Stimulated activated naive CD8-positive, alpha-beta T cell treated with anti-CD3 and anti-CD28 coated beads, Interleukin-15, amount 100 ng/mL, for 72 hours (primary cell): Measurements from ENCODE around the gene RAB33B.
"Not testable (repeated sequence)": the region's sequence is repeated elsewhere in the genome, so short reads cannot be mapped to it uniquely, and the experiment has no call there.

ENCODE experiments used
- ATAC-seq: fragments of 150-1000 bp; cut with Tn5 transposase; 2 replicates; pipeline ENCODE4 v1.10.0; 2021; ENCODE audit warnings: mild to moderate bottlenecking, moderate library complexity
- DNase-seq, 2 donors: peaks; one replicate each; pipeline ENCODE4 v3.0.0; 2021 to 2022
- H3K27ac Mint-ChIP-seq, 2 donors: one replicate each; pipeline ENCODE4 v1.8.0; 2022; ENCODE audit warnings: mild to moderate bottlenecking in 2 of 2, mixed read lengths in 2 of 2, moderate library complexity in 2 of 2
- H3K27me3 Mint-ChIP-seq: one replicate; pipeline ENCODE4 v1.8.0; 2022; ENCODE audit warnings: mixed read lengths
- H3K4me1 Mint-ChIP-seq: one replicate; pipeline ENCODE4 v1.8.0; 2022; ENCODE audit warnings: mild to moderate bottlenecking, mixed read lengths
- H3K4me3 Mint-ChIP-seq, 2 donors: one replicate each; pipeline ENCODE4 v1.8.0; 2022; ENCODE audit warnings: mild to moderate bottlenecking in 2 of 2, mixed read lengths in 2 of 2, moderate library complexity in 1 of 2
- H3K9me3 Mint-ChIP-seq, 2 donors: one replicate each; pipeline ENCODE4 v1.8.0; 2022; ENCODE audit warnings: mixed read lengths in 2 of 2

The RAB33B gene

GRCh38 chr4:139454111-139455045, at the start of gene RAB33B:
Gene RAB33B (plus strand): TSS chr4:139454121. CDS start chr4:139454196, 75 bp downstream.
- Mint-ChIP-seq H3K9me3 (no peaks in the 10 kb centered on the region), H3K27ac (peak within 1 kb of the TSS; percentile 98 to 99), H3K4me3 (peak within 1 kb of the TSS; percentile 91 to 97), H3K27me3 (no peaks in the 10 kb centered on the region), H3K4me1 (peaks cover 59% of the 10 kb centered on the region)
- peak; percentile 14 for ATAC-seq
- DNase-seq = no peak

GRCh38 chr4:139410312-139410711, 43.6 kb upstream of the RAB33B start:
- DNase-seq = no peak
- Mint-ChIP-seq H3K9me3 (peaks cover 4 to 13% of the 10 kb centered on the region in 2 donors), H3K27me3 (no peaks in the 10 kb centered on the region), H3K4me1 (no peaks in the 10 kb centered on the region), H3K4me3 (no peak overlapping the region), H3K27ac (peak overlapping the region in 1 of 2 donors; percentile 2)
- no peak for ATAC-seq

GRCh38 chr4:139414671-139415210, 39.2 kb upstream of the RAB33B start:
- DNase-seq, ATAC-seq, H3K4me3 Mint-ChIP-seq, H3K27me3 Mint-ChIP-seq, H3K27ac Mint-ChIP-seq: not testable (repeated sequence)
- Mint-ChIP-seq H3K4me1 (peaks cover 15% of the 10 kb centered on the region), H3K9me3 (peaks cover 4 to 14% of the 10 kb centered on the region in 2 donors)

GRCh38 chr4:139416073-139416673, 37.7 kb upstream of the RAB33B start:
- ATAC-seq (no peak), DNase-seq (no peak)
- Mint-ChIP-seq H3K27ac (no peak overlapping the region), H3K9me3 (peaks cover 10 to 14% of the 10 kb centered on the region in 2 donors), H3K4me1 (peaks cover 18% of the 10 kb centered on the region), H3K27me3 (no peaks in the 10 kb centered on the region), H3K4me3 (no peak overlapping the region)

- Mint-ChIP-seq H3K9me3 (peaks cover 13 to 17% of the 10 kb centered on the region in 2 donors), H3K27ac (peak overlapping the region; percentile 82 to 87), H3K27me3 (no peaks in the 10 kb centered on the region), H3K4me3 (peak overlapping the region in 1 of 2 donors; percentile 62), H3K4me1 (peaks cover 18% of the 10 kb centered on the region)
- ATAC-seq = peak; percentile 97
- peak in 1 of 2 donors; percentile 70 for DNase-seq
Measured at GRCh38 chr4:139419388-139419914, 34.5 kb upstream of the RAB33B start.

GRCh38 chr4:139420652-139421051, 33.3 kb upstream of the RAB33B start:
- DNase-seq (no peak), ATAC-seq (no peak)
- Mint-ChIP-seq H3K27ac (no peak overlapping the region), H3K27me3 (no peaks in the 10 kb centered on the region), H3K4me1 (peaks cover 18% of the 10 kb centered on the region), H3K9me3 (peaks cover 5 to 17% of the 10 kb centered on the region in 2 donors), H3K4me3 (no peak overlapping the region)

GRCh38 chr4:139436122-139436521, 17.8 kb upstream of the RAB33B start:
- H3K9me3 Mint-ChIP-seq = peaks cover 23 to 57% of the 10 kb centered on the region in 2 donors
- DNase-seq (no peak), ATAC-seq (no peak)
- no peaks in the 10 kb centered on the region for H3K27me3 Mint-ChIP-seq
- no peaks in the 10 kb centered on the region for H3K4me1 Mint-ChIP-seq
- no peak overlapping the region for H3K27ac Mint-ChIP-seq
- no peak overlapping the region for H3K4me3 Mint-ChIP-seq

GRCh38 chr4:139438141-139438540, 15.8 kb upstream of the RAB33B start:
- H3K27ac Mint-ChIP-seq = no peak overlapping the region
- DNase-seq = no peak
- no peak for ATAC-seq
- no peak overlapping the region for H3K4me3 Mint-ChIP-seq
- H3K27me3 Mint-ChIP-seq = no peaks in the 10 kb centered on the region
- peaks cover 22 to 51% of the 10 kb centered on the region in 2 donors for H3K9me3 Mint-ChIP-seq
- H3K4me1 Mint-ChIP-seq = no peaks in the 10 kb centered on the region

- H3K9me3 Mint-ChIP-seq = peaks cover 22 to 44% of the 10 kb centered on the region in 2 donors
- no peak for ATAC-seq
- DNase-seq = no peak
- H3K4me1 Mint-ChIP-seq = no peaks in the 10 kb centered on the region
- H3K27me3 Mint-ChIP-seq = no peaks in the 10 kb centered on the region
- no peak overlapping the region for H3K27ac Mint-ChIP-seq
- no peak overlapping the region for H3K4me3 Mint-ChIP-seq
Measured at GRCh38 chr4:139441029-139441428, 12.9 kb upstream of the RAB33B start.

GRCh38 chr4:139443661-139444060, 10.3 kb upstream of the RAB33B start:
- H3K27me3 Mint-ChIP-seq = no peaks in the 10 kb centered on the region
- no peak overlapping the region for H3K27ac Mint-ChIP-seq
- H3K4me1 Mint-ChIP-seq = no peaks in the 10 kb centered on the region
- H3K9me3 Mint-ChIP-seq = peaks cover 7 to 20% of the 10 kb centered on the region in 2 donors
- ATAC-seq = no peak
- no peak for DNase-seq
- H3K4me3 Mint-ChIP-seq = no peak overlapping the region

GRCh38 chr4:139444881-139445280, 9.0 kb upstream of the RAB33B start:
- H3K4me1 Mint-ChIP-seq, H3K4me3 Mint-ChIP-seq, ATAC-seq, H3K27me3 Mint-ChIP-seq, DNase-seq, H3K27ac Mint-ChIP-seq: not testable (repeated sequence)
- peaks cover 0 to 12% of the 10 kb centered on the region in 2 donors for H3K9me3 Mint-ChIP-seq

GRCh38 chr4:139447078-139447477, 6.8 kb upstream of the RAB33B start:
- H3K9me3 Mint-ChIP-seq, ATAC-seq, DNase-seq, H3K4me3 Mint-ChIP-seq, H3K4me1 Mint-ChIP-seq, H3K27ac Mint-ChIP-seq, H3K27me3 Mint-ChIP-seq: not testable (repeated sequence)

GRCh38 chr4:139450586-139450985, 3.3 kb upstream of the RAB33B start:
- Mint-ChIP-seq H3K27ac (no peak overlapping the region), H3K27me3 (no peaks in the 10 kb centered on the region), H3K4me1 (peaks cover 24% of the 10 kb centered on the region), H3K4me3 (no peak overlapping the region), H3K9me3 (no peaks in the 10 kb centered on the region)
- ATAC-seq (no peak), DNase-seq (no peak)

GRCh38 chr4:139451997-139452396, 1.9 kb upstream of the RAB33B start:
- Mint-ChIP-seq H3K27ac (no peak overlapping the region), H3K9me3 (no peaks in the 10 kb centered on the region), H3K27me3 (no peaks in the 10 kb centered on the region), H3K4me3 (peak overlapping the region in 1 of 2 donors; percentile 97), H3K4me1 (peaks cover 36% of the 10 kb centered on the region)
- ATAC-seq (no peak), DNase-seq (no peak)

GRCh38 chr4:139453041-139453370, 915 bp upstream of the RAB33B start:
- peak; percentile 74 for ATAC-seq
- DNase-seq = peak in 1 of 2 donors; percentile 83
- Mint-ChIP-seq H3K9me3 (no peaks in the 10 kb centered on the region), H3K27me3 (no peaks in the 10 kb centered on the region), H3K27ac (peak overlapping the region; percentile 98 to 99), H3K4me1 (peaks cover 47% of the 10 kb centered on the region), H3K4me3 (peak overlapping the region; percentile 91 to 97)
